ENCODE data around the gene EPS8L2.

EPS8L2 gene

GRCh38 chr11:704781-705645, 1.0 kb upstream of the EPS8L2 start:
- no peak for DNase-seq

GRCh38 chr11:706439-706956, 467 bp downstream of the EPS8L2 start:
- no peak for DNase-seq

- DNase-seq: no peak
Measured at GRCh38 chr11:706957-707816, 1.2 kb downstream of the EPS8L2 start.

DNA sequence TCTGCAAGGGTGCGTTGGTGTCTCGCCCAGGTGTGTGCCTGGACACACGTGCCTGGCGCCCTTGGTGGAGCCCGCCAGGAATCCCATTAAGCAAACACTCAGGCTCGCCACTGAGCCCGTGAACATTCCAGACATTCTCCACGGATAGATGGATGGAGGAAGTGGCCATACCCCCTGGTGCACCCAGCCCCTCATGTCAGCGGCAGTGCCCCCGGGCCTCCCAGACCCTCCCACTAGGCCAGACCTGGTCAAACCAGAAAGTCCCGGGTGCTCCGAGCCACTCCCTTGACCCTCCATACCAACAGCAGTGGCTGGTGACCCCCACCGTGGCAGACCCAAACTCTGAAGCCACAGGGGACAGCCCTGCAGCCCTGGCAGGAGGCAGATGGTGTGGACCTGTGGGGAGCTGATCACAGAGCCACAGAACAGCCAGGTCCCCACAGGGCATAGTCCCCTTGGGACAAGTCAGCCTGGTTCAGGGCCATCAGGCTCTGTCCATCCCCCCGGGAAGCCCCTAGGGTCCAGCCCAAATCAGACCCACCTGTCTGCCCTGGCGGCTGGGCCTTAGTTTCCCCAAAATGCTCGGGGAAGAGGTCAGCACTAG, 1.9 kb downstream of the EPS8L2 start:
- DNase-seq: no peak

DNA sequence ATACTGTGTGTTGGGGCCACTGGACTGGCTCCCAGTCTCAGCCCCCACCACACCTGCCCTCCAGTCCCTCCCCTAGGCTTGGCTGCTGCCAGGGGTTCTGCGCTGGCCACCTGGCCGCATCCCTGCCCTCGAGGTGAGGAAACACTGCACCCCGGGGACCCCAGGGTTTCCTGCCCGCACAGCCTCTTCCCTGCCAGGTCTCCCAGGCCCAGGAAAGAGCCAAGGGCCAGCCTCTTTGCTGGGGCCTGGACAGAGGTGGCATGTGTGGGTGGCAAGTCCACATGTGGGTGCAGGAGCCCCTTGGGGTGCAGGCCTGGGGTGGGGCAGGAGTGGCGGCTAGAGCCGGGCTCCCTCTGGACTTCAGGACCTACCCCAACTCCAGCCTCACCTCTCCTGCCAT, 2.5 kb downstream of the EPS8L2 start:
- no peak for DNase-seq

DNA sequence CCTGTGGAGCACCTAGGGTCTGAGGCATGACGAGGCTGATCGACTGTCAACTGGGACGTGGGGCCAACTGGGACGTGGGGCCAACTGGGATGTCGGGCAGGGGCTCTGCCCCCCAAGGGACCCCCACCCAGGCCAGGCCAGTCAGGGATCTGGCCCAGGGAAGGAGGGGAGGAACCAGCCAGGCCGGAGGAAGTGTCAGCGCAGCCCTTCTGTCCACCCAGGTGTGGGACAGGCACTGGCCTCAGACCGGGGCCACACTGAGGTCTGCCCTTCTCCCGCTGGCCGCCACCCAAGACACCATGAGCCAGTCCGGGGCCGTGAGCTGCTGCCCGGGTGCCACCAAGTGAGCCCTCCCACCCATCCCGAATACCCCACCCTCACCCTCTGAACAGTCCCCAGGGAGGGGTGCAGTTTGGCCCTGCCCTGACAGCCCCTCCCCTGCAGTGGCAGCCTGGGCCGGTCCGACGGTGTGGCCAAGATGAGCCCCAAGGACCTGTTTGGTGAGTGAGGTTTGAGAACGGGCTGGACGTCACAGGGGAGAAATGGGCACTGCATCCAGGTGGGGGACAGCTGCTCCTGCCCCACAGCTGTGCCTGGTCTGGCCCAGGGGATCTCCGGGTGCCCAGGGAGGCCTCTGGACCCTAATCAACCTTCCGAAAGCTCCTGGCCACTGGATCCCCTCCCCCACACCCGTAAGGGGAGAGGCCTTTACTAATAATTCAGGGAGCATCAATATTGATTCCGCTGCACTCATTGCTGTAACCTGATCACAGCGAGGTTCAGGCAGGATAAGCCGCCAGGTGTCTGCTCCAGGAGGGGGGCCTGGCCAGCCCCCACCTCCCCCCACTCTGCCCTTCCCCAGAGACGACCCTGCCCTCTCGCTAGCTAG, 3.3 kb downstream of the EPS8L2 start:
- no peak for DNase-seq

GRCh38 chr11:714436-714835, 8.4 kb downstream of the EPS8L2 start:
- no peak for DNase-seq

- DNase-seq: no peak
Measured at GRCh38 chr11:719214-720016, 13.4 kb downstream of the EPS8L2 start.

- DNase-seq: no peak
Measured at GRCh38 chr11:720017-720641, 14.1 kb downstream of the EPS8L2 start.

- peak; percentile 19 for DNase-seq
Measured at GRCh38 chr11:720642-721246, 14.7 kb downstream of the EPS8L2 start.

- peak; percentile 24 for DNase-seq
Measured at GRCh38 chr11:721247-721740, 15.3 kb downstream of the EPS8L2 start.

- DNase-seq: peak; percentile 70
Measured at GRCh38 chr11:721741-722345, 15.8 kb downstream of the EPS8L2 start.

- DNase-seq: no peak
Measured at GRCh38 chr11:722346-722811, 16.3 kb downstream of the EPS8L2 start.

DNA sequence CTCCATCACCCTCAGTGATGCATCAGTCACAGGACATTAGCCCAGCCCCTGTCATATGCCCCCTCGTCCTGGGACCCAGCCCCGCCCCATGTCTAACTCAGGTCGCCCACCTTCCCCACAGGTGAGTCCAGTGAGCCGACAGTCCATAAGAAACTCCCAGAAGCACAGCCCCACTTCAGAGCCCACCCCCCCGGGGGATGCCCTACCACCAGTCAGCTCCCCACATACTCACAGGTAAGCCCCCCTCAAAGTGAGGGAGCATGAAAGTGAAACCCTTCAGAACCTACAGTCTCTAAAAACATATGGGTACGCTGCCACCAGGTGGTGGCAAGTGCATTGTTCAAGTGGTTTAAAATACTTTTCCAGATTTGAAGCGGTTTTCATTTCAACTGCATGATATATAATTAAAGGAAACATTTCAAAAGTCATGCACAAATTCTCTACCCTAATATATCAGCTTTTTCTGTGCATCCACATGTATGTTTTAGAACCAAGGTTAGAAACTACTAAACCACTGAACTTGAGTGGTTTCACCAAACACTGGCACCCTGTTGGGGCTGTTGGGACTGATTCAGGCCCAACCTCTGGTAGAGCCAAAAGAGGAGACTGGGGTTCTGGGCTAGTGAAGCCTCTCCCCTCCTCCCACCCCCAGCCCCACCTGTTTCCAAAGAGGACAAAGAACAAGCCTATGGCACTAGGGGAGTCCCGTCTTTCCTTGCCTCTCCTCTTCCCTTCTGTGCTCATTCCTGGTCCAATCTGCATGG, 17.3 kb downstream of the EPS8L2 start:
- DNase-seq: peak; percentile 54

GRCh38 chr11:724049-724777, 18.2 kb downstream of the EPS8L2 start:
- DNase-seq: no peak

DNA sequence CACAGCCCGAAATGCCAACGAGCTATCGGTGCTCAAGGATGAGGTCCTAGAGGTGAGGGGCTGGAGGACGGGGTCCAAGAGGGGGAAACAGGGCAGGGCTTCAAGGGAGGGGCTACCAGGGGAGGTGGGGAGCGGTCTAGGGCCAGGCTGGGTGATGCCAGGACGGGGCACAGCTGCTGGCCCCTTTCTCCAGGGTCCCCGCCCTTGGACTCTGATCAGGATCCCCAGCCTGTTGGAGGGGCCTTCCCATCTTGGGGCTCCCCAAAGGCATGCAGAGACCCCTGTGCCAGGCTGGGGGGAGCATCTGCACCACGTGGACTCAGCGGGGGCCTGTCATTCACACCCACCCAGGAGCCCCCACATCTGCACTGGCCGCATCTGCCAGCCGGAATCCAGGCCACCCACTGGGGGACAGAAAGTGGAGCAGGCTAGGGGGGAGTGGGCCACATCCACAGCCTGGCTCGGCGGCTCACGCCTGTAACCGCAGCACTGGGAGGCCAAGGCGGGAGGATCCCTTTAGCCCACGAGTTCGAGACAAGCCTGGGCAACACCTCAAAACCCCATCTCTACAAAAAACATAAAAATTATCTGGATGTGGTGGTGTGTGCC, 18.9 kb downstream of the EPS8L2 start:
- DNase-seq: no peak

DNA sequence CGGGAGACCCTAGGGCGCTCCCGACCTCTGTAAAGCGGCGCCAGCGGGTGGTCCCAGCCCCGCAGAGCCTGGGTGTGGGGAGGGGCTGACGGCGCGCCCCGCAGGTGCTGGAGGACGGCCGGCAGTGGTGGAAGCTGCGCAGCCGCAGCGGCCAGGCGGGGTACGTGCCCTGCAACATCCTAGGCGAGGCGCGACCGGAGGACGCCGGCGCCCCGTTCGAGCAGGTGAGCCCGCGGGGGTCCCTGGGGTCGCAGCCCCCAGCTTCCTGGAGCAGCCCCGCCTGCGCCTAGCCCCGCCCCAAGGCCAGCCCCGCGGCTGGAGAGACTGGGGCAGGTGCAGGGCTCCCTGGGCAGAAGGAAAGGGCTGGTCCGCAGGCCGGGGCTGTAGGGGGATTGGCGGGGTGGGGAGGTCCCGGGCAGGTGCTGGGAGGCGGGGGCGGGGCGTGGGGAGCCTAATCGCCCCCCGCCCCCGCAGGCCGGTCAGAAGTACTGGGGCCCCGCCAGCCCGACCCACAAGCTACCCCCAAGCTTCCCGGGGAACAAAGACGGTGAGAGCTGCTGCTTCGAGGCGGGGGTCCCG, 19.7 kb downstream of the EPS8L2 start:
- DNase-seq: no peak

Measured in CD4-positive, alpha-beta T cell treated with Interferon gamma for 1 hour (primary cell).